Naive thymus-derived CD4-positive, alpha-beta T cell (primary cell): Measurements from ENCODE around the gene PPP2R2D. TPM values are rescaled to one million over a fixed set of nuclear protein-coding genes. Genes with fewer than 3 reads are reported as not detected.

ENCODE experiments used
- ATAC-seq: fragments of 150-1000 bp; cut with Tn5 transposase; 2 replicates; pipeline ENCODE4 v1.10.0; 2021; ENCODE audit warnings: mild to moderate bottlenecking, moderate library complexity
- CTCF ChIA-PET: fragments of 350-600 bp; sonication (Branson Sonifier 250); formaldehyde crosslinking; loops from one replicate; lab custom pipeline; 2021; ENCODE audit warnings: antibody characterized with exemption; lab: Charles Lee
- POLR2A ChIA-PET: fragments of 350-600 bp; sonication (Branson Sonifier 250); formaldehyde crosslinking; loops from one replicate; lab custom pipeline; 2021; ENCODE audit warnings: antibody characterized with exemption, inconsistent platforms; lab: Charles Lee
- DNase-seq, 9 donors: peaks; one replicate each; pipeline versions ENCODE4 v3.0.0 to v3.0.0-alpha.2; 2020 to 2022; ENCODE audit warnings: mixed read lengths in 1 of 9
- H3K27ac ChIP-seq: one replicate; pipeline ENCODE4 v1.7.0; 2013; ENCODE audit warnings: mild to moderate bottlenecking, low read depth, low read length, moderate library complexity
- H3K27me3 ChIP-seq, 2 donors: one replicate each; pipeline ENCODE4 v1.7.0; 2013; ENCODE audit warnings: low read length in 2 of 2, mild to moderate bottlenecking in 2 of 2, moderate library complexity in 2 of 2; ENCODE audit not compliant: control insufficient read depth in 2 of 2, insufficient read depth in 2 of 2
- H3K36me3 ChIP-seq, 3 experiments: 1 replicate in 2 of 3; 2 replicates in 1 of 3; pipeline ENCODE4 v1.7.0; 2013; ENCODE audit warnings: low read length in 3 of 3, mild to moderate bottlenecking in 3 of 3, moderate library complexity in 1 of 3; ENCODE audit not compliant: insufficient read depth in 3 of 3, control insufficient read depth in 2 of 3
- H3K4me1 ChIP-seq, 2 donors: one replicate each; pipeline ENCODE4 v1.7.0; 2013; ENCODE audit warnings: low read length in 2 of 2, mild to moderate bottlenecking in 2 of 2, moderate library complexity in 1 of 2; ENCODE audit not compliant: control insufficient read depth in 2 of 2, insufficient read depth in 2 of 2
- H3K4me3 ChIP-seq: 2 replicates; pipeline ENCODE4 v1.7.0; 2013; ENCODE audit warnings: mild to moderate bottlenecking, low read length
- H3K9me3 ChIP-seq, 3 experiments: 1 replicate in 2 of 3; 2 replicates in 1 of 3; pipeline ENCODE4 v1.7.0; 2013; ENCODE audit warnings: low read length in 3 of 3; ENCODE audit not compliant: control insufficient read depth in 2 of 3
- H3K27ac Mint-ChIP-seq, 9 donors: one replicate each; pipeline ENCODE4 v1.8.0; 2020 to 2022; ENCODE audit warnings: mixed read lengths in 9 of 9, mild to moderate bottlenecking in 8 of 9, moderate library complexity in 5 of 9, inconsistent platforms in 2 of 9
- H3K27me3 Mint-ChIP-seq, 5 donors: one replicate each; pipeline ENCODE4 v1.8.0; 2021 to 2022; ENCODE audit warnings: mixed read lengths in 5 of 5, mild to moderate bottlenecking in 1 of 5
- H3K36me3 Mint-ChIP-seq, 5 donors: one replicate each; pipeline ENCODE4 v1.8.0; 2020 to 2022; ENCODE audit warnings: mixed read lengths in 5 of 5, mild to moderate bottlenecking in 3 of 5, inconsistent platforms in 1 of 5
- H3K4me1 Mint-ChIP-seq, 7 donors: one replicate each; pipeline ENCODE4 v1.8.0; 2020 to 2022; ENCODE audit warnings: mixed read lengths in 7 of 7, mild to moderate bottlenecking in 3 of 7, inconsistent platforms in 1 of 7
- H3K4me3 Mint-ChIP-seq, 10 donors: one replicate each; pipeline ENCODE4 v1.8.0; 2020 to 2022; ENCODE audit warnings: mild to moderate bottlenecking in 10 of 10, mixed read lengths in 10 of 10, moderate library complexity in 6 of 10, inconsistent platforms in 2 of 10
- H3K9me3 Mint-ChIP-seq, 11 donors: one replicate each; pipeline ENCODE4 v1.8.0; 2020 to 2022; ENCODE audit warnings: mixed read lengths in 11 of 11, mild to moderate bottlenecking in 4 of 11, inconsistent platforms in 1 of 11, moderate library complexity in 1 of 11
- intact Hi-C, 2 donors: fragments of 100-400 bp; cut with micrococcal nuclease; formaldehyde crosslinking; loops; one replicate each; pipeline ENCODE4 v1.15.1; 2023
- polyA plus RNA-seq, 2 donors: library from polyadenylated mRNA; unstranded; fragments of 300-500 nt; fragmentation: Illumina TruSeq; gene quantifications; one replicate each; pipeline ENCODE4 v1.2.3, GENCODE V29; 2021
- total RNA-seq, 6 experiments: library from RNA in 5 of 6; stranded (reverse) in 5 of 6; gene quantifications; 1 replicate in 5 of 6; 2 replicates in 1 of 6; pipeline ENCODE4 v1.2.3 and lab custom pipeline; 2021 to 2026

PPP2R2D gene
- total and polyA plus RNA-seq, 7 experiments from 2014 or later: 35.0 to 61.3 (median 40.1) TPM

GRCh38 chr10:131854579-131855335, 46.1 kb upstream of the PPP2R2D start:
- H3K4me1 Mint-ChIP-seq: no peaks in the 10 kb centered on the region
- ChIA-PET POLR2A (no interaction called here), CTCF (no interaction called here)
- Histone ChIP-seq H3K36me3 (no peaks in the 10 kb centered on the region), H3K27me3 (no peaks in the 10 kb centered on the region), H3K4me3 (no peak overlapping the region), H3K27ac (no peak overlapping the region), H3K4me1 (no peaks in the 10 kb centered on the region), H3K9me3 (no peaks in the 10 kb centered on the region)
- DNase-seq: no peak
- H3K9me3 Mint-ChIP-seq: peaks cover 0 to 5% (median 0%) of the 10 kb centered on the region in 11 donors
- no peak overlapping the region for H3K27ac Mint-ChIP-seq
- peaks cover 0 to 15% (median 0%) of the 10 kb centered on the region in 5 donors for H3K27me3 Mint-ChIP-seq
- no peak overlapping the region for H3K4me3 Mint-ChIP-seq
- no peaks in the 10 kb centered on the region for H3K36me3 Mint-ChIP-seq
- no peak for ATAC-seq
- intact Hi-C loops: no loop called here

GRCh38 chr10:131855461-131856401, 45.1 kb upstream of the PPP2R2D start:
- Histone ChIP-seq H3K27me3 (no peaks in the 10 kb centered on the region), H3K27ac (no peak overlapping the region), H3K36me3 (no peaks in the 10 kb centered on the region), H3K4me1 (no peaks in the 10 kb centered on the region), H3K4me3 (no peak overlapping the region), H3K9me3 (no peaks in the 10 kb centered on the region)
- H3K4me3 Mint-ChIP-seq: no peak overlapping the region
- H3K36me3 Mint-ChIP-seq: no peaks in the 10 kb centered on the region
- DNase-seq (no peak), ATAC-seq (no peak)
- peaks cover 2 to 22% (median 5%) of the 10 kb centered on the region in 5 donors for H3K27me3 Mint-ChIP-seq
- peaks cover 0 to 5% (median 0%) of the 10 kb centered on the region in 11 donors for H3K9me3 Mint-ChIP-seq
- ChIA-PET CTCF (no interaction called here), POLR2A (no interaction called here)
- intact Hi-C loops: no loop called here
- H3K27ac Mint-ChIP-seq: peak overlapping the region in 1 of 9 donors; percentile 78
- H3K4me1 Mint-ChIP-seq: no peaks in the 10 kb centered on the region

GRCh38 chr10:131856441-131857094, 44.2 kb upstream of the PPP2R2D start:
- Histone ChIP-seq H3K9me3 (no peaks in the 10 kb centered on the region), H3K27ac (no peak overlapping the region), H3K4me3 (no peak overlapping the region), H3K36me3 (no peaks in the 10 kb centered on the region), H3K4me1 (no peaks in the 10 kb centered on the region), H3K27me3 (no peaks in the 10 kb centered on the region)
- Mint-ChIP-seq H3K27ac (no peak overlapping the region), H3K36me3 (no peaks in the 10 kb centered on the region), H3K9me3 (peaks cover 0 to 2% (median 0%) of the 10 kb centered on the region in 11 donors), H3K4me3 (no peak overlapping the region), H3K27me3 (peaks cover 5 to 26% (median 10%) of the 10 kb centered on the region in 5 donors), H3K4me1 (no peaks in the 10 kb centered on the region)
- ATAC-seq (no peak), DNase-seq (no peak)
- CTCF ChIA-PET: no interaction called here
- POLR2A ChIA-PET: no interaction called here
- intact Hi-C loops: no loop called here

GRCh38 chr10:131857156-131858117, 43.4 kb upstream of the PPP2R2D start:
- H3K27me3 Mint-ChIP-seq: peaks cover 6 to 28% (median 11%) of the 10 kb centered on the region in 5 donors
- H3K4me3 Mint-ChIP-seq: no peak overlapping the region
- Histone ChIP-seq H3K36me3 (no peaks in the 10 kb centered on the region), H3K9me3 (no peaks in the 10 kb centered on the region), H3K4me3 (no peak overlapping the region), H3K27ac (no peak overlapping the region), H3K27me3 (no peaks in the 10 kb centered on the region), H3K4me1 (no peaks in the 10 kb centered on the region)
- H3K36me3 Mint-ChIP-seq: no peaks in the 10 kb centered on the region
- no peaks in the 10 kb centered on the region for H3K4me1 Mint-ChIP-seq
- H3K9me3 Mint-ChIP-seq: no peaks in the 10 kb centered on the region
- DNase-seq (no peak), ATAC-seq (no peak)
- no peak overlapping the region for H3K27ac Mint-ChIP-seq
- CTCF ChIA-PET: no interaction called here
- intact Hi-C loops: no loop called here
- POLR2A ChIA-PET: no interaction called here

GRCh38 chr10:131858118-131858515, 42.7 kb upstream of the PPP2R2D start:
- Mint-ChIP-seq H3K9me3 (no peaks in the 10 kb centered on the region), H3K4me1 (no peaks in the 10 kb centered on the region), H3K27me3 (peaks cover 6 to 32% (median 14%) of the 10 kb centered on the region in 5 donors), H3K4me3 (no peak overlapping the region), H3K27ac (no peak overlapping the region), H3K36me3 (no peaks in the 10 kb centered on the region)
- Histone ChIP-seq H3K36me3 (no peaks in the 10 kb centered on the region), H3K4me1 (no peaks in the 10 kb centered on the region), H3K9me3 (no peaks in the 10 kb centered on the region), H3K4me3 (no peak overlapping the region), H3K27me3 (no peaks in the 10 kb centered on the region), H3K27ac (no peak overlapping the region)
- CTCF ChIA-PET: no interaction called here
- POLR2A ChIA-PET: no interaction called here
- ATAC-seq: no peak
- no peak for DNase-seq
- intact Hi-C loops: no loop called here
